COR-L47 (cell line): Measurements from ENCODE around the gene PRKRA.
A peak's percentile ranks its signal among the peaks of the same experiment; 100 is the strongest.
"Not testable (repeated sequence)": the region's sequence is repeated elsewhere in the genome, so short reads cannot be mapped to it uniquely, and the experiment has no call there.

Experiments used
- DNase-seq: peaks from one replicate; lab custom pipeline; 2025; lab: John Stamatoyannopoulos, UW

PRKRA gene

GRCh38 chr2:178457390-178457886, 6.5 kb upstream of the PRKRA start:
- DNase-seq, result no peak

DNA sequence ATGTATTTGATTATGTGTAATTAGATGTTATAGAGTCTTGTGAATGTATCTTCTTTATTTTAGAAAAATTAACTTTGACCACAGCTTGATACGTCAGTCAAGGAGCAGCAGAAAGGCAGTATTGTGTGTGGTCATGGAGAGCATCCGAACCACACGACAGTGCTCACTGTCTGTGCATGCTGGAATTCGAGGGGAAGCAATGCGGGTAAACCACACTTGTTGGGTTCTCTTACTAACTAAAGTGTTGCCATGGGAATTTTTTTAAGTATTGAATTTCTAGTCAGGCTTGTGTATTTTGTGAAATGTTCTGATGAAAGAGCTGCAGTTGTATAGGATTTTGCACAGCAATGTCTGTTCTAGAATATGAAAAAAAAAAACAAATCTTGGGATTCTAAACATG, 5.0 kb upstream of the PRKRA start:
- no peak for DNase-seq

DNA sequence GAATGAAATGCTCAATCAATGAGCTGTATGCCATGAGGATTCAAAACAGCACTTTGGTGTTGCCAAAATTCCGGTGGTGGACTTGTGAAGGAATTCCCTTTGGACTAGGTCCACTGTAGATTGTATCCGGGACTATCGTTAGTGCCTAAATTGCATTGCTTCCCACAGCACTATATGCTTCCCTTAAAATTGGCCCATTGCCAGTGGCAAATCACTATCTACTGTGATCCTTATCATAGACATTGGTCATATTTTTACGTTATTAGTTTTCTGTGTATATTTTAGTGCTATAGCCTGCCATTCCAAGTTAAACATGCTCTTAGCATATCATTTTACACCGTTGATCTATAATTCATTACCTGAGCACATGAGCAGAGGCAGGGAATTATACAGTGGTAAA, 1.9 kb upstream of the PRKRA start:
- DNase-seq, result no peak

DNA sequence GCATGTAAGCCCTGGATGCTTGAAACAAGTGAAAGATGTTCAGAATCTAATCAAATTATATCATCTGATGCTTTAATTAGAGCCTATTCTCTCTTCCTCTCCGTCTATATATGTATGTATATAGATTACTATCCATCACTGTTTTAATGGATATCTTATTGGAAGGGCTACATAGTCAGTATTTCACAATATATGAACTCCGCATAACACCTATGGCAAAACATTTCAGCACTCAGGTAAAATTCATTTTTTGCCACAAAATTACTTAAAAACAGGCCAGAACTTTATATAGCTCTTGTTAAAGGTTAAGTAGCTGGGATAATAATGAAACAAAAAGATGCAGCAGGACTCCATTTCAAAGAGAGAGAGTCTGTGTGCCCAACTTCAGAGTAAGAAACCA, 1.4 kb upstream of the PRKRA start:
- no peak for DNase-seq

DNA sequence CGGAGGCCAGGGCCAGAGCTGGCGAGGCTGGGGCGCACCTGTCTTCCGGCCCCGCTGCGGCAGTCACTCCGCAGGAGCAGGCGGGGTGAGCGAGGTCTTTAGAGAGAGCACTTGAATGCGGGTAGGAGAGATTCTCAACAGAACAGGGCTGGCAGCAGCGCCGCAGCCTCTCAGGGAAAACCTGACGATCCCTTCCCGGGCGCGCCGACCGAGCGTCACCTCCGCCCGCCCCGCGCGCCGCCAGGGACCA, 526 bp downstream of the PRKRA start:
- peak; percentile 82 for DNase-seq

GRCh38 chr2:178449700-178450523, 1.1 kb downstream of the PRKRA start:
- no peak for DNase-seq

GRCh38 chr2:178448968-178449661, 1.9 kb downstream of the PRKRA start:
- DNase-seq, result no peak

GRCh38 chr2:178441426-178441825, 9.5 kb downstream of the PRKRA start:
- DNase-seq, result no peak

- no peak for DNase-seq
These were observed 14.3 kb downstream of the PRKRA start for GRCh38 chr2:178436662-178437061.

- no peak for DNase-seq
These were observed 21.6 kb downstream of the PRKRA start for GRCh38 chr2:178429336-178429735.

- no peak for DNase-seq
These were observed 22.6 kb downstream of the PRKRA start for GRCh38 chr2:178428396-178428806.

- no peak for DNase-seq
These were observed 23.5 kb downstream of the PRKRA start for GRCh38 chr2:178427458-178427857.

GRCh38 chr2:178426388-178426787, 24.6 kb downstream of the PRKRA start:
- DNase-seq, result no peak

DNA sequence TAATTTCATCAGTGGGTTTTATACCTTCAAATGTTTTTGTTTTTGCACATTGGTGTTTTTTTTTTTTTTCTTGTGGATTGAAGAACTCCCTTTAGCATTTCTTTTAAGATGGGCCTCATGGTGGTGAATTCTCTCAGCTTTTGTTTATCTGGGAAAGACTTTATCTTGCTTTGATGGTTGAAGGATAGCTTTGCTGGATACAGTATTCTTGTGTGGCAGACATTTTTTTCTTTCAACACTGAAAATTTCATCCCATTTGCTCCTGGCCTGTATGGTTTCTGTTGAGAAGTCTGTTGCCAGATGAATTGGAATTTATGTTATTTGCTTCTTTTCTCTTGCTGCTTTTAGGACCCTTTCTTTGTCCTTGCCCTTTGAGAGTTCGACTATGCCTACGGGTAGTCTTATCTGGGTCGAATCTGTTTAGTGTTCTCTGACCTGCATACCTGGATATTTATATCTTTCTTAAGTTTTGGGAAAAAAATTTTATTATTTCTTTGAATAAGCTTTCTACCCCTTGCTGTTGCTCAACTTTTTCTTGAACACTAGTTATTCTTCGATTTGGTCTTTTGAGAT, 25.6 kb downstream of the PRKRA start:
- DNase-seq, result no peak

- DNase-seq, result not testable (repeated sequence)
These were observed 27.2 kb downstream of the PRKRA start for GRCh38 chr2:178423746-178424145.

DNA sequence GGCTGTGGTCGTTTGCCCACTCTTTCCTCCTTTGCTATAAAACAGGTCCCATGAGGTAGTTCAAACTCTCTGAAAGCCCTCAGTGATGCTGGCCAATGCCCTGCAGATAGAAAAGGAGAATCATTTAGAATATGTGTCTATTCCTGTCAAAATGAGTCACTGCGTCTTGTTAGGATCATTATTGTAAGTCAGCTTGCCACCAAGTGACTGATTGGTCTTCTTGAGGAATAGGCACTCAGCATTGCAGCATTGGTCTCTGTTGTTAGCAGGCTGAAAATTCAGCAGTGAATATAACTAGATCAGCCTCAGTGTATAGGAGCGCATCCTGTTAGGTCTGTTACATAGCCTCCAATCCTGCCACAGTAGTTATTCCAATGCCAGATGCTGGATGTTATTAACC, 28.9 kb downstream of the PRKRA start:
- no peak for DNase-seq

- DNase-seq, result no peak
These were observed 30.4 kb downstream of the PRKRA start for GRCh38 chr2:178420463-178420999.

- peak; percentile 34 for DNase-seq
These were observed 31.9 kb downstream of the PRKRA start for GRCh38 chr2:178419123-178419522.

DNA sequence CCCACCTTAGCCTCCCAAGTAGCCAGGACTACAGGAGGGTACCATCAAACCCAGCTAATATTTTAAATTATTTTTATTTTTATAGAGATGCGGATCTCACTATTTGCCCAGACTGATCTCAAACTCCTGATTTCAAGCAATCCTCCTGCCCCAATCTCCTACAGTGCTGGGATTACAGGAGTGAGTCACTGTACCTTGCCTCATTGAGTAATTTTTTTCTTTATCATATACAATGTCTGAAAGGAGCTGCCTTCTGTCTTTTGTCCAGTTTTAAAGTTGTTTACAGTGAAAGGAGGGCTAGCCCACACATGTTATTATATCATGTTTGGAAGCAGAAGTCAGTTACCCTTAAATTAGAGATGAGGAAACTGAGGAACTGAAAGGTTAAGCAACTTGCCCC, 32.5 kb downstream of the PRKRA start:
- DNase-seq, result no peak

DNA sequence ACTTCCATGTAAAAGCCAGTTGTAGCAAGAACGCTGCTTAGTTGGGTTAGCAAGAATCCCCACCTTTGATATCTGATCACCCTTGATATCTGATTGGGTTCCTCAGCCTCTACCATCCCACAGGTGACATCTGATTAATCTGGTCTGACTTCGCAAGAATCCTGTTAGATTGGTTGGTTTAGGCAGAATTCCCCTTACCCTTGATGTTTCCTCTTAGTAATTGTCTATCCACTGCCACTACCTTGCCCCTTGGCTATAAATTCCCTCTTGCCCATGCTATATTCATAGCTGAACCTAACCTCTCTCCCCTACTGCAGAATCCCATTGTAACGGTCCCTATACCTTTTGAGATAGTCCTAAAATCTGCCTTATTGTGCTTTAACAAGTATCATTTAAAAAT, 33.1 kb downstream of the PRKRA start:
- no peak for DNase-seq

GRCh38 chr2:178415979-178416378, 35.0 kb downstream of the PRKRA start:
- no peak for DNase-seq

DNA sequence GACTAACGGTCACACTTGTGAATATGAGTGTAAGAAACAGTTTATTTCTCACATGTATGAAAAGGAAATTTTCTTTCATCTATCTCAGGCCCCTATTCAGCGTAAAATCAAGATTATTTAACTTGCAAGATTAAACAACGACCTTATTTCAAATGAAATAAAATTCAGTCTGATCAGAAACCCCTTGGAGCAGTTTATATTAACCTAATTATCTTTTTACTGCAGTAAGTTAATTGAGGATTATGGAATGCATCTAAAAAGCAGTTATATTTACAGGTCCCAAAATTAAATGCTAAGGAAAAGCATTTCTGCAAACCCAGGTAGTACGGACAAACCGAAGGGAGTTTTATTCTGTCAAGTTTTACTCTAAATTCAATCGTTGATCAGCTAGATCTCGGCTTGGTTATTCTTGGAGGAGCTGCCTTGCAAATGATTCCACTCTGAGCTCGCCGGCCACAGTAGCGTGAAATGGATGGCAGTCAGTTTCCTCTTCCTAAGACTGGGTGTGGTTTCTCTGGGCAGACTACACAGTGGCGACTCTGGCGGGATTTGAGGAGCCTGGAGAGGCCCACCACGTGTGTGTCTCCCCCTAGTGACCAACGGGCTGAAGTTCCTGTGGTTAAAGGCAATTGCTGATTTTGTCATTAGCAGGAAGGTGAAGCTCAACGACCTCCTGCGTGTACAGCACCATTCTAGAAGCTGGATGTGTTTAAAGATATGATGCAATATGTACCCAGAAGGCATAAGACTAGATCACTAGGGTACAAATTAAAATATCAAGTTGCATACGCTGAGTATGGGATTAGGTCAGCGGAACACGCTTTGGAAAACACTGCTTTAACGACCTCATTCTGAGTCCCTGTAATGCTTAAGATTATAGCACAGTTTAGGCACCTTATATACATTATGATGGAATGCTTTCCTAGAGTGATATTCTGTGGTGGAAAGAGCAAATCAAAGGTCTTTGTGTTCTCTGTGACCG, 36.4 kb downstream of the PRKRA start:
- peak; percentile 94 for DNase-seq
